ENCODE data around the gene GDNF. TPM values are rescaled to one million over a fixed set of nuclear protein-coding genes. Genes with fewer than 3 reads are reported as not detected.

The GDNF gene
- total RNA-seq, 1 donor from 2014 or later = not detected

DNA sequence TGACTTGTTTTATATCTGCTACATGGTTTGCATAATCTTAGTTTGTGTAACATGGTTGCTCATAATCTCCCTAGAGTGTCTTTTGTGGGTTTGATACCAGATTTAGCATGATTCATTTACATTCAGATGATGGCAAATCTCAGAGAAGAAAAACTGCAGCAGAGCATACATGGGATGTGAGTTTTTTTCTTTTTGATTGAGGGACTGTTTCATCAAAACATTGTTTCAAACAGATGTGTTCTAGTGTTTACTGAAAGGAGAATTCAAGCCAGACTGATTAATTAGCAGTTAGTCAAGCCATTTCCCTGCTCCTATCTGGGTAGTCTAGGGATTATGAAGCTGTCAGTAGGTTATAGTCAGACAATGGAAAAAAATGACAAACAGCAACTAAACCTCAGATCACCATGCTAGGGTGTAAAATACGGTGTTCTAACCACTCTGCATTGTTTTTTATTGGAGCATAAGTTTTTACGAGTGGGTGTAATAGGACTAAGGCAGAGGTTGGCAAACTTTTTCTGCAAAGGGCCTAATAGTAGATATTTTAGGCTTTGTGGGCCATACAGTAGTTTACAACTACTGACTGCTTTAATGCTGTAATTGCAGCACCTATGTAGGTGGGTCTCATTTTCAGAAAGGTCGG, 10.5 kb upstream of the GDNF start:
- intact Hi-C loops (cut with DNase I) = no loop called here
- no peak for ATAC-seq (ENCODE audit: poor library complexity)
- no peak for DNase-seq

DNA sequence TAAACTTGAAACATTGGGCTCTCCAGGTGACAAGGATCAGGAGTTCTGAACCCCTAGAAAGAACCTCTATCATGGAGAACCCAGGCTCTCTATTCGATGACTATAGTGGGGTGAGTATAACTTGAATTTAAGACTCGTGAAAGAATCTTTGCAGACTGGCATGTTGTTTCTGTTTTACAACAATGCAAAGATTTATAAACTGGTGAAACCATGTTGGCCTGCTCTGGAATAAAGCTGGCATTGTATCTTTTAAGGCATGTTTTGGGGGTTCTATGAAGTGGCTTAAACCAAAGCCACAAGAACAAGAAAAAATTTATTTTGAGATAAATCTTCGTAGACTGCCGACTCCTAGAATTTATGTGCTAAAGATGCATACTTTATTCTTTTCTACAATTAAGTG, 9.8 kb upstream of the GDNF start:
- no peak for ATAC-seq (ENCODE audit: poor library complexity)
- no peak for DNase-seq
- intact Hi-C loops (cut with DNase I) = loop anchor here (5.0 kb wide), 1 partner anchor 227 kb away; no protein-coding TSS in a partner anchor

DNA sequence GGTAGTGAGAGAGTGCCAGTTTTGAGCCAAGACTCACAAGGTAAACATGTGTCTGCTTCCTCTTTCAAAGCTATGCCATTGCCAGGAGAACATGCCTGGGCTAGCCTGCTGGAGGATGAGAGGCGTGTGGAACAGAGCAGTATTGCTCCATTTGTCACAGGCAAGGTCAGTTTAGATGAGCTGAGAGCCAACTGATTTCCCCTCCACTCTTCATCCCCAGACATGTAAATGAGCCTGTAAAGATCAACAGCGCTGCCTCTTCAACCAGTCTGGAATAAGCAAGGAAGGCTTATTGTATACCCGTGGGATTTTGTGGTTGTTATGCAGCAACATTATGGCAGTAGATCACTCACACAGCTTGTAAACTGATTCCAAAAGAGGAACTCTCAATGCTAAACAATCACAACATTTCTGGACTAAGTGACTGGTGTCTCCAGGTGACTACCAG, 8.2 kb upstream of the GDNF start:
- intact Hi-C loops (cut with DNase I) = loop anchor here (5.0 kb wide), 1 partner anchor 226 kb away; no protein-coding TSS in a partner anchor
- no peak for DNase-seq
- ATAC-seq (ENCODE audit: poor library complexity) = no peak

DNA sequence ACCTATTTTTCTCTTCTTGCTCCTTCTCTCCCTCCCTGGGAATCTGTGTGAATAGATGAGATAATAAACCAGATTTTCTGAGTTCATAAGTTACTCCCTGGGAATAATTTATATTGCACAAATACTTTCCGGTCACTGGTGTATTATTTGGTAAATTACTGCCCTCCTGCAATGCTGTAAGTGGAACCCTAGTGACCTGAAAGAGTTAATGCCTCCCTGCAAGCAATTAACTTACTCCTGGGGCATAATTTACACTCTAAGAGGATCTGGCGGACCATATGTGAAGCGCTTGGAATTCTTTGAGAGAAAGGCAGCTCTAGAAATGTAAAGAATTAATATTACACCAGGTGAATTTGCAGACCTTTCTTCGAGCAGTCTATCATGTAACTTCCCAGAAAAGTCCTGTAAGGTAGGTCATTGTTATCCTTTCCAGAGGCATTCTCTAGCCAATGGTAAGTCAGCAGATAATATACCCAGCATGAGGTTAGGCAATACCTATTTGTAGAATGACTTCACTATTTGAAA, 7.0 kb upstream of the GDNF start:
- intact Hi-C loops (cut with DNase I) = loop anchor here (5.0 kb wide), 1 partner anchor 225 kb away; no protein-coding TSS in a partner anchor
- DNase-seq (no peak), ATAC-seq (ENCODE audit: poor library complexity) (no peak)

DNA sequence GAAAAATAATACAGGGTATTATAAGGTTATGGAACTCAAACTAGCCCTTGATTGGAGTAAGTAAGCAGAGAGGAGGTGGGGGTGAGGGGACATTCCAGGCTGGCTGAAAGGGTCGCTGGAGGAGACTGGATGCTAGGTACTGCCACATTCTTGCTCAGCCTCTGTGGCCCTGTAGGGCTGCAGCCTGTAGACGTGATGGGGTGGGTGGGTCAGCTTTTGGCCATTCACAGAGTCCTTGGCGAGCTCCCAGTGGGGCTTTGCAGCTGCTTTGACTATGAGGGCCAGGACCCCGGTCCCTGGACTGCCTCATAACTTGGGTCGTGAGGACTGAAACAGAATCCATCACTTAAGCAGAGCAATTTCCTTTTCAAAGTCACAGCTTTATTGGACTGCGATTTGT, 4.2 kb upstream of the GDNF start:
- intact Hi-C loops (cut with DNase I) = no loop called here
- ATAC-seq (ENCODE audit: poor library complexity) = no peak
- no peak for DNase-seq

DNA sequence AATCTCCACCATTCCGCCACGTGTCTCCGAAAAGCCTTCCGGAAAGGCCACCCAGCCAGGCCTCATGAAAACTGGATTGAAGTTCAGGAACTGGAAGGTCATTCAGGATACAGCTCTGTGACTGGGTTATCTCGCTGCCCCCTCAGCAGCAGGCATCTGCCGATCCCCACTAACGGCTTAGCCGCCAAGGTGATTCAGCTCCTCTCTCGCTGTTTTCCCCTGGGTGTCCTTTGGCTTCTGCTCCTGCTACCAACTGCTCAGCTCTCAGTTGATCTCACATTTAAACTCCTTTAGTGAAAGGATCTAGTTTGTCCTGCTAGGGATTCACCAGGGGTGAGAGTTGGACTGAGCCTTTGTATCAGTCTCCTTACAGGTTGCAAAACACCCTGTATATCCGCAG, 2.2 kb upstream of the GDNF start:
- ATAC-seq (ENCODE audit: poor library complexity) (no peak), DNase-seq (no peak)
- intact Hi-C loops (cut with DNase I) = no loop called here

DNA sequence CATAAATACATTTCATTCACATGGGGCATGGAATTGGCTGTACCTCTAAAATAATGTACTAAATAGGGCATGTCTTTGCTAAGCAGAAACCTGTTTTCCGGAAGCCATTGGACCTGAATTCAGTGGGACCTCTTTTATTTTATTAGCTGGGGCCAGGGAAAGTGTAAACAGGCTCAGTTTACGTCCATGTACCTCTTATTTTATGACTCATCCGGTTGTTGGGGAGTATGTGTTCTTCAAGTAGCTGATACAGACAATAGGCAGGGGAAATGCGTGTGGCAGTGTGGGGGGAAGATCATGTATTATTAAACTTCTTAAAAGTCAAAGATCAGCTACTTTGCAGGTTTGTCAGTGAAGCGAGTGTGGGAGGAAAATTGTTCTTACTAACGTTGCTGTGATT, 1.4 kb upstream of the GDNF start:
- DNase-seq (no peak), ATAC-seq (ENCODE audit: poor library complexity) (no peak)
- intact Hi-C loops (cut with DNase I) = no loop called here

DNA sequence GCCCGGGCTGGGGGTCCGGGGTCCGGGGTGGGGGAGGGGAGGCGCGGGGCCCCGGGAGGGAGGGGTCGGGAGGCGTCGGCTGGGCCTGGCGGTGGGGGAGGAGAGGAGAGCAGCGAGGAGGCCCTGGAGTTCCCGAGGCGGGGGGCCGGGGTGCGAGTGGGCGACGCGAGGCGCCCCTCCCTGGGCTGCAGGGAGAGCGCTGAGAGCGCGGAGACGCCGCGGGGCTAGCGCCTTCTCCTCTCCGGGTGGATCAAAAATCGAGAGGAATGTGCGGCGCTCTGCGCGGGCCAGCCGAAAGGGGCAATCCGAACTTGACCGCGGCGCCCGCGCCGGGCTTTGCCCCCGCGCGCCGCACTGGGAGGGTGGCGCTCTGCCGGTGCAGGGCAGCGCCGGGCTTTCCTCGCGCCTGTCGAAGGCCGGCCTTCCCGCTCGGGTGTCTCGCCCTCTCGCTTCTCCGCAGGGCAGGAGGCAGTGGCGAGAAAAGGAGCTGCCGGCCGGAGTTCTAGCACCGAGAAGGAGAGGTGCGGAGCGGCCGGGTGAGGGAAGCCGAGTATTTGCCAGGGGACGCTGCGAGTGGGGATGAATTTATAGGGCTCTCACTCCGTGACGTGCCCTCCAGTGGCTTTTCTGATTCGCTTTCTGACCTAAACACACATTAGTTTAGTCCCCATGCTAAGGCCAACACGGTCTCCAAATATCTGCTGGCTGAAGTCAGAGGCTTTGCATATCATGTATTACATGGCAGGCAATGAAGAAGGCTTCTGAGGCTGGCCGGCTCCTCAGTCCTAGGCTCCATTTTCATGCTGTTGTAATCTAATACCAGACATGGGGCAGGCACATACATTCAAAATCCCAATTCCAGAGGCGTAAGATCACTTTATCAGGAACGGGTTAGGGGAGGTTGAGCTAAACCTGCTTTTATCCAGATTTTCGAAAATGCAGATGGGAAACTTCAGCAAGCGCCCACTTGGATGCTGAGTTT, 503 bp upstream of the GDNF start:
- intact Hi-C loops (cut with DNase I) = no loop called here
- ATAC-seq (ENCODE audit: poor library complexity) = peak; percentile 67
- peak; percentile 45 for DNase-seq

DNA sequence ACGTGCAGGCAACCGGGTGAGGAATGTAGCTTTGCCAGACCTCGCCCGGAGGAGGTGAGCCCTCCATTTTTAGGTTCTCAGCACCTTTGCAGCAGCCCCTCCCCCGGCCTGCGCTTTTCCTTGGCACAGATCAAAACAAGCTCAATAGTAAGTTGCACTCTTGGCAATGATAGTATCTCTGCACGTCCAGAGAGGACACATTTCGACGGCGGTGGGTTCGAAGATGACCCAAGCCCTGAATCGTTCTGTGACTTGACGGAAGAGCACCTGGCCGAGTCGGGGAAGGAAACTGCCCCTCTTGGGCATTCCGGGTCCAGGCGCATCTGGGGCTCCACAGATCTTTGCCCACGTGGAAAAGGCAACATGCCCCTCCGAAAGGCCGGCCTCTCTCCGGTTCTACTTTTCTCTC, 904 bp downstream of the GDNF start:
- no peak for DNase-seq
- no peak for ATAC-seq (ENCODE audit: poor library complexity)
- intact Hi-C loops (cut with DNase I) = no loop called here

DNA sequence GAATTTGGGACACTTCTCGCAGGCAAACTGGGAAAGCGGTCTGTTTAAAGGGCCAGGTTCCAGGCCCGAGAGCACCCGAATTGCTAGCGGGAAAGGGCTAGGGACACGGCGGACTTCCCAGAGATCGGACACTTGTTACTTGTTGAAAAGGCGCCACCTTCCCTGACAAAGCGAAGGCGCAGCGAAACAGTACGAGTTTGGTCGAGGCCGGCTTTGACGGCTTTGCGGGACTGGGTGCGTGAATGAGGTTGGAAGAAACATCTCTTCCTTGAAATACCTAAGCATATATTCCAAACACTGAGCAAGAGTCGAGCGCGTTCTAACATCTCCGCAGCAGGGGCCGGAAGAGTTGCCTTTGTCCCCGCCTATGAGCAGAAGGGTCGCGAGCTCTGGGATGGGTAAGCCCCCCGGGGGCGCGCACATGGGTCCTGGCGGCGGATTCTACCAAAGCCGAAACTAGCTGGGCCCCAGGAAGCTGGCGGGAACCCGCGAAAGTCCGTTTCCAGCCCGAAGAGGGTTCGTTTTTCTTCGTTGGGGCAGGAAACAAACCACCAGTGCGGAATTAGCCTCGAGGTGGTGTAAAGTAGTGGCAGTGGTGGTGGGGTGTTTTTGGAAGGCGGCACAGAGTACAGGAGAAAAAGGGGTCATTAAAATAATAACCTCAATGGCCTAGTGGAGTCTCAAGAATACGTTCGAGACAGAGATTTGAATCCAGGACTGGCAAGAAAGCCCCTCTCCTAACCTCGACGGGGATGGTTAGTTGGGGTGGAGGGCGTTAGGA, 1.5 kb downstream of the GDNF start:
- peak; percentile 38 for ATAC-seq (ENCODE audit: poor library complexity)
- DNase-seq = no peak
- intact Hi-C loops (cut with DNase I) = no loop called here

DNA sequence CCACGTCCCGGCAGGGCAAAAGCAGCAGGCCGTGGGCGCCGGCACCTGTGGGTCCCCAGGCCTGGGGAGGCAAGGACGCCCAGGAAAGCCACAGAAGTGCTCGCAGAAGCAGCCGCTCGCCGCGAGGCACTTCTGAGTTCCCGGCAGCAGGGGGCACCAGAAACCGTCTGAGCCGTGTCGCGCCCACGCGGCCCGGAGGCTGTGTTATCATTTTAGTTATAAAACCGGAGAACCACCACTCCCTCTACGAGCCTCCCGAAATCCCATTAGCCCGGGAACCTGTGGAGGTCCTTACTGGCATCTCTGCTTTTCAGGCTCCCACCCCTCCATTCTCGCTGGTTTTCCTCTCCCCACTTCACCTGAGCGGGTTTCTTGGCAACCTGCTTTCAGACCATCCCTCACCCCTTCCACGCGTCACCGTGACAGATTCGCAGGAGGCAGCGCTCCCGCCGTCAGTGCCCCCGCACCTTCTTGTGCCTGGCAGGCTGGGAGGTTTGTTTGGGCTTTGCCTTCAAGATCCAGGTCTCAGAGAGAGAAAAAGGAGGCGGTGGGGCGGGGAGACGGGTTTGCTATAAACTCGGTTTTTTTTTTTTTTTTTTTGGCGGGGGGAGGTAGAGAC, 2.3 kb downstream of the GDNF start:
- intact Hi-C loops (cut with DNase I) = loop anchor here (2.0 kb wide), 1 partner anchor 355 kb away; no protein-coding TSS in a partner anchor
- DNase-seq (peak; percentile 85), ATAC-seq (ENCODE audit: poor library complexity) (peak; percentile 89)

DNA sequence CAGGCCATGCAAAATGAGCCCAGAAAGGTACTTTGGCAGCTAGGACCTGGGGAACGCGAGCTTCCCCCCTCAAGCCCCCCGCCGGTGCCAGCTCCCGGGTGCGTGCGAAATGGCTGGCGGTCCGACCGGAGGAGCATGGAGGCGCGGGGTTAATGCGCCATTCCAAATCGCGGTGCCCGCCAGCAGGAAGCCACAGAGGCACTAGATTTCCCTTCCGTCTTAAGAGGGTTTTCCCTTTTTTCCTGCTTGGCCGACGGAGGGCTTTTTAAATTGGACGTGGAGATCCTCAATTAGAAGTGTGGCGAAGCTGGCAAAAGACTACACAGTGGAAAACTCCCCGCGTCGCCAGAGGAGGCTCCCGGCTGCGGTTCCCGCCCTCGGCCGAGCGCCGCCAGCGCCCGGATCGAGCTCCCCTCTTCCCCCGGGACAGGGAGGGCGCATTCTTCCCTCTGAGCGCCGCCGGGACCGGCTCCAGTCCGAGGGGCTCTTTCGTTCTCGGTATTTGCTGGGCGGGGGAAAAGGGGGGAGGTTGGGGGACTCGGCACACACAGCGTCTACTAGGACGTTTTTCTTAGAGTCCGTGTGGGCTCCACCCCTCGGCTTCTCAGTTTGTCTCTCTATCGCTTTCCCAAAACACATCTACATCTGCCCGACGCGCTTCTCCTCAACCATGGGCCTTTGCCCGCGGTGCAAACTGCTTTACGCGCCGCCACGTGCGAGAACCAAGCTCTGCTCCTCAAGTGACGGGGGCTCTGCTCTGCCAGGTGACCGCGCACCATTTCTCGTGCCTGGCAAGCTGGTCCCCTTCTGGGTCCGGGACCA, 3.0 kb downstream of the GDNF start:
- DNase-seq (no peak), ATAC-seq (ENCODE audit: poor library complexity) (peak; percentile 38)
- intact Hi-C loops (cut with DNase I) = loop anchor here (2.0 kb wide), 1 partner anchor 356 kb away; no protein-coding TSS in a partner anchor

DNA sequence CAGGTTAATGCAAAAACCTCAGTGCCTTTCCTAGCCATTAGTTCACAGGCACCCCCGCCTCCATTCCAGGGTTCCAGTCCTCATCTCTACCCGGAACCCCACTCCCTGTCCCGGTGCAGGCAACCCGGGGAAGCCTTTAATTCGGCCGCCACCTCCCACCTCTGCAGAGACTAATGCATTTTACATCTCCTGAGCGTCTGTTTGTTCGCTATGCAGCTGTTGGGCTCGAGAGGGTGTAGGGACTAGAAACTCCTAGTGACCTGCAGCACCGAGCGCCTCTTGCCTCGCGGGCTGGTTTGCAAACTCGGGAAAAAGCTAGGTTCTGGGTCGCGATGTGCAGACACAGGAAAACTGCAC, 3.6 kb downstream of the GDNF start:
- ATAC-seq (ENCODE audit: poor library complexity) = no peak
- intact Hi-C loops (cut with DNase I) = loop anchor here (2.0 kb wide), 1 partner anchor 357 kb away; no protein-coding TSS in a partner anchor

DNA sequence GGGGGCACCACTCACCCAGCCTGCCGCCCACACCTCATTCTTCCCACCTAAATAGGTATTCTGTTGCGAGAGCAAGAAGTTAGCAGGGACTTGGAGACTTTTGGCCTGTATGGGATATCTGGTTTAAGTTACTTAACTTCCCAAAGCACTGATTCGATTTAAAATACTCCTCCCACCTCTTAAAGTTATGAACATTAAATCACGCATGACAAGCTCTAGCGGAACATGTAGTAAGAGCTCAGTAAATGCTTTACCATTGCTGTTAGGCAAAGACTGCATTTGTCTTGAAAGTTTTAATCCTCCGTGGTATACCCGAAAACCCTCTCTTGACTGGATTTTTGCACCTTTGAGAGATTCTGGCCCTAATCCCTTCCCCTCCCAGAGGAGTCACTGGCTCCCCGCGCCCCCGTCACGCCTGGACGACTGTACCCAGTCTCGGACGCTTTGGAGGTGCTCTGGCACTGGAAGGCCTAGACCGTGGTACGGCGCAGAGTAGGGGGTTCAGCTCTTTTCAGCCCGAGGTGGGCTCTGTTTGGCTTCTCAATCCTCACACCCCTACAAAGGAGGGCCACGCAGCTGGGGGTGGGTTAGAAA, 4.4 kb downstream of the GDNF start:
- no peak for DNase-seq
- intact Hi-C loops (cut with DNase I) = no loop called here
- no peak for ATAC-seq (ENCODE audit: poor library complexity)

More for the DNA sequence above, 3.6 kb downstream of the GDNF start:
- no peak for DNase-seq

DNA sequence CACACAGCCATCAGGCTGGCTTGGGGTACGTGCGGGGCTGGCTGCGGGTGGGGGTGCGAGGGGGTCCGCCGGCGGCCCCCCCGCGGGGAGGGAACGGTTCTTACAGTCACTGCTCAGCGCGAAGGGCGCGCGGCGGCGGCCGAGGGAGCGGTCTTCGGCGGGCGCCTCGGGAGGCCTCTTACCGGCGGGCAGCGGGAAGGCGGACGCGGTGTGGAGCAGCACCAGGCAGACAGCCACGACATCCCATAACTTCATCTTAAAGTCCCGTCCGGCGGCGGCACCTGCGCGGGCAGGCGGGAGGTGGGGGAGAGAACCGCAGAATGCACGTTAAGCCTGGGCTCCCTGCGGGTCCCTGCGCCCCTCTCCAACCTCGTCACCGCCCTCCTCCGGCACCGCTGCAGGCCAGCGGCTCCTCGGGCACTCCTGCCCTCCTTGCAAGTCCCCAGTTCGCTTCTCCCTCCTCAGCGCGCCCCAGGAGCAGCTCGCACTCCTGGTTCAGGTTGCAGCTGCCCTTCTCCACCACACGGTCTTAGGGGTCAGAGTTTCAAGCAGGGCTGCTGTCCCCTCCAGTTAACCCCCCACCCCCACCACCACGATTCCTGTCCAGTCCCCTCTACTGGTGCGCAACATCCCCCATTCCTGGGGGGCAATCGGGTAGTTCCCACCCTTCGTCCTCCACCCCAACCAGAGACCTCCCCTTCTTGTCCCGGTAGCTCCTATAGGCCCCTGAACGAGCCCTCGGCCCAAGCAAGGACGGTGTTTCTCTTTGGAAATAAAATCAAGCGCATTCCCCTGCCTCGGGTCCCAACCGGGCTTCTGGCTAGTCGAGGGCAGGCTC, 5.1 kb downstream of the GDNF start:
- intact Hi-C loops (cut with DNase I) = no loop called here
- no peak for DNase-seq

DNA sequence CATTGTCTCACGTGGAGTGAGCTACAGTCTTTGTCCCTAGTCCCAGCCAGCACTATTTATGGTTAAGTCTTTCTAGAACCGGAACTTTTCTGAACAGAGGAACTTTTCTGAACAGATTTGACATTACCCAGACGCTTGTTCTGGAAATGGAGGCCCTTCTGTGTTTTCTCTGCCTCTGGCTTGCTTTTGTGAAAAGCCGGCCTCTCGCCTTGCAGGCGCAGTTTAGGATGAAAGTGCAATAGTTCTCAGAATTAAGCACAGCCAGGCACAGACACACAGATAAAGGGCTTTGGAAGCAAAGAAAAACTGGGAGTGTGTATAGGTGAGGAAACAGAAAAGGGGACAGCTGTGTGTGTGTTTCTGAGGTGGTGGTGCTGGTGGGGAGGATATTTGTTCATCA, 5.9 kb downstream of the GDNF start:
- DNase-seq (no peak), ATAC-seq (ENCODE audit: poor library complexity) (no peak)
- intact Hi-C loops (cut with DNase I) = no loop called here

More for the DNA sequence above, 5.1 kb downstream of the GDNF start:
- no peak for ATAC-seq (ENCODE audit: poor library complexity)
